Activated CD4-positive, alpha-beta T cell treated with anti-CD3 and anti-CD28 coated beads, Interleukin-2, Interleukin-4, amounts not matched to agents 100 ng/mL and 50 ng/mL, durations not matched to agents 16 hours and 8 hours (primary cell): ENCODE measurements around the gene SYT8.
A peak's percentile ranks its signal among the peaks of the same experiment; 100 is the strongest.

Experiments used
- DNase-seq: peaks from one replicate; pipeline ENCODE4 v3.0.0-alpha.2; 2020; ENCODE audit warnings: low spot score

Gene SYT8

DNA sequence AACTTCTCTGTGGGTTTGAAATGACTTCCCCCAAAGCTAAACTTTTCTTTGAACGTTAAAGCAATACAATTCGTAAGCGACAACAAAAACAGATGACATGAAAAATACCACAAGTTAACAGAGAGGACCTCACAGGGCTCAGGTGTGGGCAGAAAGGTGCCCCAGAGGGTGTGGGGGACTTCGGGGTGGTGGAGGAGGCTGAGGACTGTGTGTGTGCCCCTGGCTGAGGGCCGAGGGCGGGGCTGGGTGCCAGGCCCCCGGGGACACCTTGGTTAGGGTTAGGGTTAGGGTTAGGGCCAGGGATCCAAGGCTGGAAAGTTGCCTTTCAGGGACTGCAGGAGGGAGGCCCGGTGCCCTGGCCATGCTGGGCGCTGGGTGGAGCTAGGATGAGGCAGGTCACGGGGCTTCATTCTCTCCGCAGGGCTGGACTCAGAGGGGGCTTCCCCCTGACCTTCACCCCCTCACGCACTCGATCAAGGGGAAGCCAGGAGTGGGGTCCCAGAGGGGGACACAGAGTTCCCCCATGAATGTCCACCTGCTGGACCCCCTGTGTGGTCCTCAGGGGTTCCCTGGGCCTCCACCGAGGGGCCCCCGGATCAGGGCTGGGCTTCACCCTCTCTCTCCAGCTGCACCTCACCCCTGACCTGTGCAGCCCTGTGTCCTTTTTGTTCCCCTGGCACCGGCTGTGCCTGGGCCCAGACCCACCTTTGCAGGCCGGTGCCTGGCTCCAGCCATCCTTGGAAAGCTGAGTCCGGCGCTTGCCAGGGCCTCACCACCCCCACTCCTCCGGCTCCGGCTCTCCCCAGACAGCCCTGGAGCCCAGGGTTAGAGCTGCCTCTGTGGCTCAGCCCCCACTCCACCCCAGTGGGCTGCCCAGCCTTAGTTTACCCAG is 11.0 kb downstream of the SYT8 start:
- DNase-seq, result no peak

- no peak for DNase-seq
Observed at GRCh38 chr11:1846453-1846932, 11.7 kb downstream of the SYT8 start.

- no peak for DNase-seq
Observed at GRCh38 chr11:1847006-1847735, 12.4 kb downstream of the SYT8 start.

GRCh38 chr11:1847926-1848639 is 13.3 kb downstream of the SYT8 start:
- DNase-seq, result no peak

DNA sequence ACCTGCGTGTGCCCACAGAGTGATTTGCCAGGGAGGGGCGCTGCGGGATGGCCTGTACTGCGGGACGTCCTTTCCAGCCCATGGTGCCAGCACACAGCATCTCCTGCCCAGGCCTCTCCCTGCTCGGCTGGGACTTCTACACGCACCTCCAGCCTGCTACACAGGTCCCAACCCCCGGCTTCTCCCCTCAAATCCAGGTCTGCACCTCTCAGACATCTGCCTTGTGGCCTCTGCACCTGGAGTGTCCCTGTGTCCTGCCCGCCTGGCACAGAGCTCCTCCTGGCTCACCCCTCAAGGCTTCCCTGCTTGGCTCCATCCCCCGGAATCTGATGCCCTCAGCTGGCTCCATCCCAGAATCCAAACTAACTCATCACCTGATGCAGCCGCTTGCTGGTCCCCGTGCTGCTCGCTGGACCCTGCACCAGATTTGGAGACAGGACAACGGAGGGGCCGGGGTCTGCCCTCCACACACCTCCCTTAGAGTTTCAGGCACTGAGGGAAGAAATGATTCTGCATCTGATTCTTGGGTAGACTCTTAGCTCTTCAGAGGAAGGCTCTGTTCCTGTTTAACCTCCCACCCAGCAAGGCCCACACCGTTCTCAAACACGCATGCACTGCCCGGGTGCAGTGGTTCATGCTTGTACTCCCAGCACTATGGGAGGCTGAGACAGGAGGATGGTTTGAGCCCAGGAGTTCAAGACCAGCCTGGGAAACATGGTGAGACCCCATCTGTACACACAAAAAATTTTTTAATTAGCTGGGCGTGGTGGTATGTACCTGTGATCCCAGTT is 14.0 kb downstream of the SYT8 start:
- no peak for DNase-seq

DNA sequence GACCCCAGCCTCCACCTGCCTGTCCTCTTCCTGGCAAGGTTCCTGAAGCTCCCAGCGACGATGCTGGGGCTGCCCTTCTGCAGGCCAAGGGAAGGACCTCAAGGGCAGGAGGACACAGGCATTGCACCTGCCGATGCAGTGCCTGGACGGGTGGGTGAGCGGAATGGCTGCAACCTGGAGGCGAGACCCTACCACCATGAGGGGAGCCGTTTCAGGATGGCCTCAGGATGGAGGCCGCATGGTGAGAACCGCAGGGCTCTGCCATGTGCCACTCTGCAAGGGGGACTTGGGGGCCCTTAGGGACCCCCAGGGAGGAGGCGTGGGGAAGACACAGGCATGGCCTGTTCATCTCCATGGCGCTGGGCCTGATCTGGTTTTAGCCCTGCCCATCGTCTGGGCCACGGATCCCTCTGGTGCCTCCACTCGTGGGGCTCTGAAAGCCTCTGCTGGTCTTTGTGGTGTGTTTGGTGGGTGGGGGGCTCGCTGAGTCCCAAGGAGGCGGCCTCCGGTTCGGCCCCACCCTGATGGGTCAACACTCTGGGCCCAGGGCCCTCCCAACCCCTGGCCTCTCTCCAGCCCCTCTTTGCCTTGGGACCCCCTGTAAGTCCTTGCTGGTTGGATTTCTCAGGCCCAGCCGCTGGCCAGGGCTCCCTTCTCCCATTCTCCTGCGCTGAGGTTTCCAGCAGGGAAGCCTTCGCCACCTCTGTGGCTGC is 16.8 kb downstream of the SYT8 start:
- no peak for DNase-seq

- no peak for DNase-seq
Observed at GRCh38 chr11:1852271-1852876, 17.6 kb downstream of the SYT8 start.

DNA sequence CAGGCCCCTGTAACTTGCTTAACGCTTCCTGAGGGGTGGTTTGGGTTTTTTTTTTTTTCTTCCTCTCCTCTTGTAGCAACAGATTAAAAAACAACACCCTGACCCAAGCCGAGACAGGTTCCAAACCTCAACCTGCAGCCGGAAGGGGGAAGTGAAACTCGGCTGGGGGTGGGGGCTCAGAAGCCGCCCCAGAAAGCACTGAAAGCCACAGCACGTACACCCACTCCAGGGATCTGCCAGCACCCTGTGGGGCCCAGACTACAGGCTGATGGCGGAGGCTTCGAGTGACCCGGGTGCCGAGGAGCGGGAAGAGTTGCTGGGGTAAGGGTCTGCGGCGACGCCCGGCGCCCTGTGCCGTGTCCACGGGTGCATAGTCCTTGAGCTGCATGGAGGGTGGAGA is 18.1 kb downstream of the SYT8 start, which contains the start of gene LSP1:
Gene LSP1, plus strand, starts transcription at position 208 of the 400 bp plus-strand sequence. Its CDS starts 61 bp downstream, at position 269.
- peak; percentile 92 for DNase-seq

DNA sequence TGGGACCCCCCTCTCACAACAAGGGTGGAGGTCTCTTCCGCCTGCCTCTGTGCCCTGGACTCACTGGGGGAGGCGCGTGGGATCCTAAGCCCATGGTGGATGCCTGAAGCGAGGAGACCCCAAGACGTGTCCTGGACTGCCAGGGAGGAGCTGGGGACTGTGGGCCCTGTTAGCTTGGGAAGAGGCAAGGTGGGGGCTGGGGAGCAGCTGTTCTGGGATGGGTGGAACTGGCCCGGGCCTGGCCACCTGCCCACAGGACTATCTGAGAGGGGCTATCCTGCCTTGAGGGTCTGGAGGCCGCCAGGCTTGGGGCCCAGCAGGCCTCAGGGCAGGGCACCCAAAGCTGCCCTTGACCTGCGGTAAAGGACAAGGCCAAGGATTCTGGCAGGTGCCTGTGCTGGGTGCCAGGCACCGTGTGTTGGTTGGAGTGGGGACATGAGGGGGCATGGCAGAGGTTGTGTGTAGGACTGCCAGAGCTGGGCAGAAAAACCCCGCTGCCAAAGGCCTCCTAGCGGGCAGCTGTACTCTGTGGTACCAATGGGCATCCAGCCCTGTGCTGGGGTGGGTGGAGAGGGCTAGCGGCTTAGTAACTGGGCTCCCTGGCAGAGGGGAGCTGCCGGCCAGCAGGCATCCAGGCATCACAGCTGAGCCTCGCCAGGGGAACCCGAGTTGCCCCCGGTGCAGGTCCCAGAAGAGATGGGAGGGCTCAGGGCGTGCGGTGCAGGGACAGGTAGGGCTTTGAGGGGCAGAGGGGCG is 18.8 kb downstream of the SYT8 start:
- no peak for DNase-seq

GRCh38 chr11:1854132-1854948 is 19.6 kb downstream of the SYT8 start:
- no peak for DNase-seq

GRCh38 chr11:1854949-1855885 is 20.4 kb downstream of the SYT8 start:
- peak; percentile 74 for DNase-seq

- DNase-seq, result no peak
Observed at GRCh38 chr11:1855886-1856265, 21.1 kb downstream of the SYT8 start.

GRCh38 chr11:1856306-1857005 is 21.7 kb downstream of the SYT8 start:
- no peak for DNase-seq

- DNase-seq, result no peak
Observed at GRCh38 chr11:1857064-1857463, 22.3 kb downstream of the SYT8 start.

GRCh38 chr11:1858154-1858553 is 23.4 kb downstream of the SYT8 start:
- no peak for DNase-seq

DNA sequence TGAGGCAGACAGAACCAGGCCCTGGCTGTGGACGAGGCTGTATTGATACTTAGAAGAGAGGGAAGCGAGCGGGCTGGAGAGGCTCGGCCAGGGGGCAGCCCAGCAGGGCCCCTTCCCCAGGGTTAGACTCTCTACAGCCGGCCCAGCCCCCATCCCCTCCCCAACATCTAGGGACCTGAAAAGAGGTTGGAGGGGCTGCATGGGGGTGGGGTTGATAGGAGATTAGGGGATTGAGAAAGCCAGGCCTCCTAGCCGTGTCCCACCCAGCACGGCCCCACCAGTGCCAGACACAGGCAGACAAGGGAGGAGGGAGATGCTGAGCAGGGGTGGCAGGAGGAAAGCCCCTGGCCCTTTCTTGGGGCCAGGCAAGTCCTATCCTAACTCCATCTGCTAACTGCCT is 23.8 kb downstream of the SYT8 start:
- no peak for DNase-seq

GRCh38 chr11:1859004-1859403 is 24.2 kb downstream of the SYT8 start:
- DNase-seq, result no peak
